ENCODE results near the gene OR2D2.
"Not testable (repeated sequence)": the region's sequence is repeated elsewhere in the genome, so short reads cannot be mapped to it uniquely, and the experiment has no call there.

OR2D2 gene

GRCh38 chr11:6892400-6892799 is at the start of gene OR2D2:
OR2D2 (minus strand) TSS chr11:6892500; CDS start chr11:6892500, 0 bp downstream.
- TF ChIP-seq POLR2A (IDR thresholded peaks at IDR 0.05; ENCODE audit: low read depth, low read length) = no peak
- FAIRE-seq = no peak
- DNase-seq (ENCODE audit: insufficient read length, low spot score) = no peak

GRCh38 chr11:6941970-6942369 is 49.7 kb upstream of the OR2D2 start:
- TF ChIP-seq POLR2A (IDR thresholded peaks at IDR 0.05; ENCODE audit: low read depth, low read length) = no peak
- FAIRE-seq (peak; percentile 20), DNase-seq (ENCODE audit: insufficient read length, low spot score) (no peak)

GRCh38 chr11:6932145-6932544 is 39.8 kb upstream of the OR2D2 start:
- DNase-seq (ENCODE audit: insufficient read length, low spot score) (no peak), FAIRE-seq (no peak)
- TF ChIP-seq POLR2A (IDR thresholded peaks at IDR 0.05; ENCODE audit: low read depth, low read length) = no peak

GRCh38 chr11:6931146-6931713 is 38.9 kb upstream of the OR2D2 start:
- FAIRE-seq (no peak), DNase-seq (ENCODE audit: insufficient read length, low spot score) (no peak)
- no peak for TF ChIP-seq POLR2A (IDR thresholded peaks at IDR 0.05; ENCODE audit: low read depth, low read length)

- FAIRE-seq = no peak
- DNase-seq (ENCODE audit: insufficient read length, low spot score) = no peak
- TF ChIP-seq POLR2A (IDR thresholded peaks at IDR 0.05; ENCODE audit: low read depth, low read length) = no peak
Measured at GRCh38 chr11:6928916-6929315, 36.6 kb upstream of the OR2D2 start.

GRCh38 chr11:6927030-6927617 is 34.8 kb upstream of the OR2D2 start:
- no peak for DNase-seq (ENCODE audit: insufficient read length, low spot score)
- TF ChIP-seq POLR2A (IDR thresholded peaks at IDR 0.05; ENCODE audit: low read depth, low read length) = no peak
- peak; percentile 6 for FAIRE-seq

GRCh38 chr11:6926208-6927029 is 34.1 kb upstream of the OR2D2 start, which contains the start of gene ZNF215:
ZNF215 (plus strand) TSS chr11:6926426; CDS start chr11:6932273, 5,847 bp downstream.
- peak; percentile 92 for FAIRE-seq
- DNase-seq (ENCODE audit: insufficient read length, low spot score) = peak; percentile 63
- TF ChIP-seq POLR2A (IDR thresholded peaks at IDR 0.05; ENCODE audit: low read depth, low read length) = no peak

- FAIRE-seq (no peak), DNase-seq (ENCODE audit: insufficient read length, low spot score) (no peak)
- TF ChIP-seq POLR2A (IDR thresholded peaks at IDR 0.05; ENCODE audit: low read depth, low read length) = no peak
Measured at GRCh38 chr11:6925636-6926207, 33.4 kb upstream of the OR2D2 start.

GRCh38 chr11:6925007-6925577 is 32.8 kb upstream of the OR2D2 start:
- FAIRE-seq = no peak

GRCh38 chr11:6920702-6921101 is 28.4 kb upstream of the OR2D2 start, which contains the start of gene OR2D3:
OR2D3 (plus strand) TSS chr11:6921002; CDS start chr11:6921002, 0 bp downstream.
- no peak for FAIRE-seq

More at GRCh38 chr11:6925007-6925577, 32.8 kb upstream of the OR2D2 start:
- TF ChIP-seq POLR2A (IDR thresholded peaks at IDR 0.05; ENCODE audit: low read depth, low read length) = no peak
- DNase-seq (ENCODE audit: insufficient read length, low spot score) = no peak

GRCh38 chr11:6919698-6920097 is 27.4 kb upstream of the OR2D2 start:
- FAIRE-seq (peak; percentile 43), DNase-seq (ENCODE audit: insufficient read length, low spot score) (no peak)
- TF ChIP-seq POLR2A (IDR thresholded peaks at IDR 0.05; ENCODE audit: low read depth, low read length) = no peak

More at GRCh38 chr11:6920702-6921101, 28.4 kb upstream of the OR2D2 start, which contains the start of gene OR2D3:
- TF ChIP-seq POLR2A (IDR thresholded peaks at IDR 0.05; ENCODE audit: low read depth, low read length) = no peak
- DNase-seq (ENCODE audit: insufficient read length, low spot score) = no peak

- DNase-seq (ENCODE audit: insufficient read length, low spot score) = no peak
- FAIRE-seq = no peak
- no peak for TF ChIP-seq POLR2A (IDR thresholded peaks at IDR 0.05; ENCODE audit: low read depth, low read length)
Measured at GRCh38 chr11:6911948-6912347, 19.6 kb upstream of the OR2D2 start.

GRCh38 chr11:6911378-6911777 is 19.1 kb upstream of the OR2D2 start:
- FAIRE-seq = no peak
- no peak for TF ChIP-seq POLR2A (IDR thresholded peaks at IDR 0.05; ENCODE audit: low read depth, low read length)
- DNase-seq (ENCODE audit: insufficient read length, low spot score) = no peak

- not testable (repeated sequence) for DNase-seq (ENCODE audit: insufficient read length, low spot score); FAIRE-seq
Measured at GRCh38 chr11:6904804-6905203, 12.5 kb upstream of the OR2D2 start.
